Activated CD4-positive, alpha-beta memory T cell treated with anti-CD3 and anti-CD28 coated beads for 36 hours (primary cell): ENCODE results near the gene TMED10. TPM values are rescaled to one million over a fixed set of nuclear protein-coding genes. Genes with fewer than 3 reads are reported as not detected.
A peak's percentile ranks its signal among the peaks of the same experiment; 100 is the strongest.

Source experiments
- CTCF ChIA-PET: fragments of 350-600 bp; sonication (Branson Sonifier 250); formaldehyde crosslinking; loops from one replicate; lab custom pipeline; 2021; ENCODE audit warnings: antibody characterized with exemption, inconsistent platforms; lab: Charles Lee
- POLR2A ChIA-PET: fragments of 350-600 bp; sonication (Branson Sonifier 250); formaldehyde crosslinking; loops from one replicate; lab custom pipeline; 2021; ENCODE audit warnings: antibody characterized with exemption; lab: Charles Lee
- DNase-seq: peaks from one replicate; pipeline ENCODE4 v3.0.0-alpha.2; 2020
- H3K27ac Mint-ChIP-seq: one replicate; pipeline ENCODE4 v1.8.0; 2021; ENCODE audit warnings: mixed read lengths
- H3K27me3 Mint-ChIP-seq: one replicate; pipeline ENCODE4 v1.8.0; 2021; ENCODE audit warnings: mixed read lengths
- H3K36me3 Mint-ChIP-seq: one replicate; pipeline ENCODE4 v1.8.0; 2021; ENCODE audit warnings: mixed read lengths
- H3K4me1 Mint-ChIP-seq: one replicate; pipeline ENCODE4 v1.8.0; 2021; ENCODE audit warnings: low read depth, mixed read lengths
- H3K4me3 Mint-ChIP-seq: one replicate; pipeline ENCODE4 v1.8.0; 2021; ENCODE audit warnings: mild to moderate bottlenecking, mixed read lengths
- H3K9me3 Mint-ChIP-seq: one replicate; pipeline ENCODE4 v1.8.0; 2021; ENCODE audit warnings: mixed read lengths
- intact Hi-C: fragments of 100-400 bp; cut with micrococcal nuclease; formaldehyde crosslinking; loops from one replicate; pipeline ENCODE4 v1.15.1; 2023
- total RNA-seq, 2 experiments: library from RNA; stranded (reverse); gene quantifications; one replicate each; pipeline ENCODE4 v1.2.3, GENCODE V29; 2021

Gene TMED10
- total RNA-seq, 2 experiments from 2014 or later = 189 to 201 TPM

GRCh38 chr14:75168586-75169335 lies 7.7 kb downstream of the TMED10 start:
- no peaks in the 10 kb centered on the region for H3K27me3 Mint-ChIP-seq

GRCh38 chr14:75167325-75167724 lies 9.1 kb downstream of the TMED10 start:
- ChIA-PET POLR2A (interaction anchor here (0.6 kb wide), 1 partner anchor 9 kb away, joined by 3 read pairs; no protein-coding TSS in a partner anchor), CTCF (no interaction called here)
- DNase-seq = no peak
- no peaks in the 10 kb centered on the region for H3K27me3 Mint-ChIP-seq
- intact Hi-C loops = no loop called here
- no peak overlapping the region for H3K4me3 Mint-ChIP-seq
- peaks cover 60% of the 10 kb centered on the region for H3K4me1 Mint-ChIP-seq
- no peaks in the 10 kb centered on the region for H3K9me3 Mint-ChIP-seq
- no peak overlapping the region for H3K27ac Mint-ChIP-seq
- peaks cover 2% of the 10 kb centered on the region for H3K36me3 Mint-ChIP-seq

More at GRCh38 chr14:75168586-75169335, 7.7 kb downstream of the TMED10 start:
- ChIA-PET POLR2A (no interaction called here), CTCF (no interaction called here)
- Mint-ChIP-seq H3K36me3 (peaks cover 2% of the 10 kb centered on the region), H3K9me3 (no peaks in the 10 kb centered on the region), H3K4me3 (no peak overlapping the region), H3K4me1 (peaks cover 64% of the 10 kb centered on the region), H3K27ac (no peak overlapping the region)
- no peak for DNase-seq
- intact Hi-C loops = no loop called here

DNA sequence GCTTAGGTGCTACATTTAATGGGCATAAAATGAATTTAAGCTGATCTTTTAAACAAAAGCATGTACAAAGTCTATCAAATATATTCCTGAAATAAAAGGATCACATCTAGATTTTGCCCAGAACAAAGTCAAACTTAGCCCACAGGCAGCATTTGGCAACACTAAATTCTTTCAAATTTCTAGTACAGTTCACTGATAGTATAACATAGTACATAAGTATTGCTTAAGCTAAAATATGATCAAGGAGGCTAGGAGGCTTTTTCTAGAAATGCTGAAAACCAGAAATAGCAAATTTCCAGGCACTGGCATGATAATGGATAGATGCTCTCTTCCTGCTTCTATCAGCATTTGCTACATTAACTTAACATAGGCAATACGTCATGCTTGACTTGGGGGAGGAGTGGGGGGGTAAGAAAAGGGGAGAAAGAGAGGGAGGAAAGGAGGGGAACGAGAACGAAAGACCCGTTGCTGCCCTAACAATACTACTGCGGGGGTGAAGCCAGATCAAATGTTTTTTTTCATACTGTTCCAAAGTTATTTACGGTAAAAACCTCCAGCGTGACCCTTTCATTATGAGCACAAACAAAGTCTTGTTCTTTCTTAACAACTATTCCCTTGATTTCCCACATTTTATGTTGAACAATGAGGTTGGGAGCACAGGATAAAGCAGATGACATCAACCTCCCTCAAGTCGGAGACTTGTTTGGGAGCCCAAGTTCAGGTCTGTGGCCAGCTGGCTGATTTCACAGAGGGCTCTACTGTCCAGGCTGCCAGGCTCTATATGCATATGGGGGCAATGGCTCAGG lies 10.6 kb downstream of the TMED10 start:
- Mint-ChIP-seq H3K36me3 (peaks cover 2% of the 10 kb centered on the region), H3K27me3 (no peaks in the 10 kb centered on the region), H3K9me3 (no peaks in the 10 kb centered on the region), H3K4me3 (no peak overlapping the region), H3K27ac (no peak overlapping the region), H3K4me1 (peaks cover 65% of the 10 kb centered on the region)
- ChIA-PET CTCF (interaction anchor here (1.5 kb wide), 2 partner anchors 34 to 130 kb away, joined by 4 read pairs; no protein-coding TSS in a partner anchor), POLR2A (no interaction called here)
- intact Hi-C loops = no loop called here
- DNase-seq = no peak

DNA sequence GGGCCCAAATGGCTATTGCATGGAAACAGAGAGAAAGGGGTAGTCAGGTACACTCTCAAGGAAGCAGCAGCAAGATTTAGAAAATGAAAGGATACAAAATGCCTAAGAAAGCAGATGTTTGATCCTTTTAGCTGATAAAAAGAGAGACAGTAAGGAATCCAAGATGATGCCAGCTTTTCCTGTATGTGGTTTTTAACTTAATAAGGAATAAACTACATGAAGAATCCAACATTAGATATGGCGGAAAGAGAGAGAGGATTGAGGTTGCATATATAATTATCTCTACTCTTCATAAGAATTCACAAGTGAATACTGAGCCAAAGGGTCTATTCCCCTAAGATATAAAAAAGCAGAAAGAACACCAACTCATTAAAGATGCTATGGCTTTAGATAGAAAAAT lies 11.6 kb downstream of the TMED10 start:
- Mint-ChIP-seq H3K36me3 (peaks cover 1% of the 10 kb centered on the region), H3K27ac (no peak overlapping the region), H3K9me3 (no peaks in the 10 kb centered on the region), H3K4me3 (no peak overlapping the region), H3K27me3 (no peaks in the 10 kb centered on the region), H3K4me1 (peaks cover 67% of the 10 kb centered on the region)
- intact Hi-C loops = no loop called here
- POLR2A ChIA-PET = no interaction called here
- CTCF ChIA-PET = interaction anchor here (1.5 kb wide), 2 partner anchors 33 to 131 kb away, joined by 4 read pairs; no protein-coding TSS in a partner anchor
- no peak for DNase-seq

DNA sequence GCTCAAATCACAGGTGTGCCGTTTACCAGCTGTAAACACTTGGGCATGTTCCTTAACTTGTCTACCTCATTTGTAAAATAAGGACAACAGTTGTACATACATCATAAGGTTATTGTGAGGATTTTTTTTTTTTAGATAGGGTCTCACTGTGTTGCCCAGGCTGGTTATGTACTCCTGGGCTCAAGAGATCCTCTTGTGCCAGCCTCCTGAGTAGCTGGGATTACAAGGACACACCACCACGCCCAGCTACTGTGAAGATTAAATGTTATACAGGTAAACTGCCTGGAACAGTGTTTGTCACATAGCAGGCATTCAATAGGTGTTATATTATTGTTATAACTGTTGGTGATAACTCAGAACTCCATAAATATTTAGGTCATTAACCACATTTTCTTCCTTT lies 12.7 kb downstream of the TMED10 start:
- no peak overlapping the region for H3K27ac Mint-ChIP-seq
- no peak for DNase-seq
- CTCF ChIA-PET = interaction anchor here (0.6 to 1.0 kb wide), 2 partner anchors 10 to 134 kb away, joined by 3 to 4 read pairs; no protein-coding TSS in a partner anchor
- H3K9me3 Mint-ChIP-seq = no peaks in the 10 kb centered on the region
- H3K4me1 Mint-ChIP-seq = peaks cover 69% of the 10 kb centered on the region
- peaks cover 1% of the 10 kb centered on the region for H3K36me3 Mint-ChIP-seq
- intact Hi-C loops = no loop called here
- H3K27me3 Mint-ChIP-seq = no peaks in the 10 kb centered on the region
- POLR2A ChIA-PET = no interaction called here
- H3K4me3 Mint-ChIP-seq = no peak overlapping the region

DNA sequence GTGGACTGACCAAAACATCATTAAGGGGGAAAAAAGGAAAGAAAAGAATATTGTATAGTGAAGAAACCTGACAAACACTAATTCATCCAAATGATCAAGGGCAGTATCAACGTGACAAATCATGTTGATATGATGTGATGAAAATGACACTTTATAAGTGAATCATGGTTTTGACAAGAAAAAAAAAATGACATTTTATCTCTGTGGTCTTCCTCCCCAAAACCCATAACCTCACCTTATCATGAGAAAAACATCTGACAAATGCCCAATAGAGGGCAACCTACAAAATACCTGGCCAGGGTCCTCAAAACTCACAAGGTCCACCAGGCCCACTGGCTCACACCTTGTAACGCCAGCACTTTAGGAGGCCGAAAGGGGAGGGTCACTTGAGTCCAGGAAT lies 13.8 kb downstream of the TMED10 start:
- Mint-ChIP-seq H3K27me3 (no peaks in the 10 kb centered on the region), H3K9me3 (no peaks in the 10 kb centered on the region), H3K4me3 (no peak overlapping the region), H3K36me3 (no peaks in the 10 kb centered on the region), H3K27ac (no peak overlapping the region), H3K4me1 (peaks cover 63% of the 10 kb centered on the region)
- no peak for DNase-seq
- POLR2A ChIA-PET = no interaction called here
- intact Hi-C loops = no loop called here
- CTCF ChIA-PET = interaction anchor here (1.0 kb wide), 1 partner anchor 135 kb away, joined by 4 read pairs; no protein-coding TSS in a partner anchor

DNA sequence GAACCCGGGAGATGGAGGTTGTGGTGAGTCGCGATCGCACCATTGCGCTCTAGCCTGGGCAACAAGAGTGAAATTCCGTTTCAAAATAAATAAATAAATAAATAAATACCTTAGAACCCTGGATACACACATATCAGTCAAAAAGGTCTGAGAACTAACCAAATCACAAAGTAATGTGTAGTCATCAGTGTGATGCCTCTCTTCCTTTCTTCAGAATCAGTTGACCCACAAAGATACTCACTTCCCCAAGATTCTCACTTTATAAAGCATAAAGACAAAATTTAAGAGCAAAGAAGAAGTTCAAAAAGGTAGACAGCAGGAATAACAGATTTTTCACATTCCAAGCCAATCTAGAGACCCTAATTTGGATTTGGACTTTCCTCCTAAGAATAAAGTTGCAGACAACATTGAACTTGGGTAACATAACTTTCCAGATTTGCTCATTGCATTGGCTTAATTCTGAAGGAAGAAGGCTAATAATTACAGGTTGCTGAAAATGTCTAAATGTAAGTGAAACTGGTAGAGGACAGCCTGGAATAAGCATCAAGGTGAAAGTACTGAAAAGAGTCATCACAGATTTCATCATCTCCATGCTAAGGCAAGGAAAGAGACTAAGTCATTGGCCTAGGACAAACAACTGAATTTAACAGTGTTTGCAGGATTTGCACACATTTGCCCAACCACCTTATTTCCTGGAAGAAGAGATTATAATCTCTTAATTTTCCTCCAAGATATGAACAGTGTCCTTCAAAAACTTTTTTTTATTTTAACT lies 17.4 kb downstream of the TMED10 start:
- H3K4me1 Mint-ChIP-seq = peaks cover 69% of the 10 kb centered on the region
- DNase-seq = no peak
- no peak overlapping the region for H3K4me3 Mint-ChIP-seq
- H3K9me3 Mint-ChIP-seq = no peaks in the 10 kb centered on the region
- H3K36me3 Mint-ChIP-seq = no peaks in the 10 kb centered on the region
- CTCF ChIA-PET = interaction anchor here (0.6 to 2.1 kb wide), 4 partner anchors 27 to 146 kb away, joined by 3 to 7 read pairs (median 4); no protein-coding TSS in a partner anchor
- H3K27me3 Mint-ChIP-seq = no peaks in the 10 kb centered on the region
- POLR2A ChIA-PET = no interaction called here
- intact Hi-C loops = loop anchor here (1.0 to 5.0 kb wide), 3 partner anchors 16 to 88 kb away; partner anchors contain the start of gene TMED10
- H3K27ac Mint-ChIP-seq = peak overlapping the region; percentile 24

- POLR2A ChIA-PET = interaction anchor here (0.9 to 1.4 kb wide), 3 partner anchors 18 to 121 kb away, joined by 3 read pairs; partner anchors contain the start of genes FOS and NEK9
- intact Hi-C loops = loop anchor here (5.0 kb wide), 1 partner anchor 90 kb away; no protein-coding TSS in a partner anchor
- CTCF ChIA-PET = interaction anchor here (0.6 to 2.1 kb wide), 3 partner anchors 19 to 140 kb away, joined by 3 to 7 read pairs (median 4); no protein-coding TSS in a partner anchor
Observed at GRCh38 chr14:75156901-75157300, 19.5 kb downstream of the TMED10 start.

GRCh38 chr14:75156111-75156510 lies 20.3 kb downstream of the TMED10 start:
- no peaks in the 10 kb centered on the region for H3K27me3 Mint-ChIP-seq
- no peaks in the 10 kb centered on the region for H3K9me3 Mint-ChIP-seq
- H3K4me3 Mint-ChIP-seq = no peak overlapping the region
- intact Hi-C loops = loop anchor here (5.0 kb wide), 1 partner anchor 91 kb away; no protein-coding TSS in a partner anchor
- H3K27ac Mint-ChIP-seq = no peak overlapping the region
- no peak for DNase-seq
- peaks cover 58% of the 10 kb centered on the region for H3K4me1 Mint-ChIP-seq
- no peaks in the 10 kb centered on the region for H3K36me3 Mint-ChIP-seq
- ChIA-PET CTCF (interaction anchor here (1.2 to 1.4 kb wide), 2 partner anchors 11 to 19 kb away, joined by 3 to 5 read pairs; no protein-coding TSS in a partner anchor), POLR2A (interaction anchor here (1.4 kb wide), 1 partner anchor 17 kb away, joined by 3 read pairs; no protein-coding TSS in a partner anchor)

More at GRCh38 chr14:75156901-75157300, 19.5 kb downstream of the TMED10 start:
- H3K27ac Mint-ChIP-seq = no peak overlapping the region
- H3K4me3 Mint-ChIP-seq = no peak overlapping the region
- no peaks in the 10 kb centered on the region for H3K9me3 Mint-ChIP-seq
- H3K4me1 Mint-ChIP-seq = peaks cover 66% of the 10 kb centered on the region
- H3K27me3 Mint-ChIP-seq = no peaks in the 10 kb centered on the region
- H3K36me3 Mint-ChIP-seq = no peaks in the 10 kb centered on the region
- peak; percentile 24 for DNase-seq

DNA sequence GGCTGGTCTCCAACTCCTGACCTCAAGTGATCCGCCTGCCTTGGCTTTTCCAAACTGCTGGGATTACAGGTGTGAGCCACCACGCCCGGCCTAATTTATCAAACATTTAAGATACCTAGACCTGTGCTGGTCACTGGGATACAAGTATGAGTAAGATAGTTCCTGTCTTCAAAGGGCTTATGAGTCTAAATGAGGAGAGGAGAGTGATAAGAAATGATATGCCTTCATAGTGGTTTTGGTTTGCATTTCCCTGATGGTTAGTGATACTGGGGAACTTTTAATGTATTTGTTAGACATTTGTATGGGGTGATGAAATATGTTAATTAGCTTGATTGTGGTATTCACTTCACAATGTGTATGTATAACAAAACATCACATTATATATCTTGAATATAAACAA lies 21.2 kb downstream of the TMED10 start:
- ChIA-PET POLR2A (interaction anchor here (1.0 kb wide), 1 partner anchor 32 kb away, joined by 3 read pairs; no protein-coding TSS in a partner anchor), CTCF (interaction anchor here (0.7 to 1.4 kb wide), 2 partner anchors 10 to 13 kb away, joined by 3 to 5 read pairs; no protein-coding TSS in a partner anchor)
- Mint-ChIP-seq H3K9me3 (no peaks in the 10 kb centered on the region), H3K27ac (no peak overlapping the region), H3K4me1 (peaks cover 50% of the 10 kb centered on the region), H3K4me3 (no peak overlapping the region), H3K36me3 (no peaks in the 10 kb centered on the region), H3K27me3 (no peaks in the 10 kb centered on the region)
- DNase-seq = no peak
- intact Hi-C loops = loop anchor here (5.0 kb wide), 1 partner anchor 92 kb away; no protein-coding TSS in a partner anchor

DNA sequence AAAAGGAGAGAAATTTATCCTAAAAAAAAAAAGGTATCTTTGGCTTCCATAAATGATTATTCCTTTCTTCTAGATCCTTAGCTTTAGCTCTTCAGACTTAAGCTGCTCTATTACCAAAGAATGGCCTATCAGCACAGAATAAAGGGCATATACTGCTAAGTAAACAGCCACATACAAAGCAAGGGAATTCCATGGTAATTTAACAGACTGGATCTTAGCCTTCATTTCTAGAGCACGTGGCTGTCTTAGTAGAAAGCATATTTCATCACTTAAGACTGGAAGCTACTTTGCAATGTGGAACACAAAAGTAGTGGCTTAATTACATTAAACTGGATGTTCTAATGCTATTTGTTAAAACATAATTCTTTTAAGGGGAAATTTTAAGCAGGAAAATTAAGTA lies 23.1 kb downstream of the TMED10 start:
- Mint-ChIP-seq H3K4me3 (no peak overlapping the region), H3K27ac (no peak overlapping the region), H3K9me3 (no peaks in the 10 kb centered on the region), H3K36me3 (peaks cover 6% of the 10 kb centered on the region), H3K4me1 (peaks cover 42% of the 10 kb centered on the region), H3K27me3 (no peaks in the 10 kb centered on the region)
- POLR2A ChIA-PET = no interaction called here
- no peak for DNase-seq
- CTCF ChIA-PET = interaction anchor here (0.6 to 0.8 kb wide), 3 partner anchors 131 to 228 kb away, joined by 3 read pairs; no protein-coding TSS in a partner anchor
- intact Hi-C loops = no loop called here
